ENCODE measurements around the gene SLC12A9.
A peak's percentile ranks its signal among the peaks of the same experiment; 100 is the strongest.

SLC12A9 gene

DNA sequence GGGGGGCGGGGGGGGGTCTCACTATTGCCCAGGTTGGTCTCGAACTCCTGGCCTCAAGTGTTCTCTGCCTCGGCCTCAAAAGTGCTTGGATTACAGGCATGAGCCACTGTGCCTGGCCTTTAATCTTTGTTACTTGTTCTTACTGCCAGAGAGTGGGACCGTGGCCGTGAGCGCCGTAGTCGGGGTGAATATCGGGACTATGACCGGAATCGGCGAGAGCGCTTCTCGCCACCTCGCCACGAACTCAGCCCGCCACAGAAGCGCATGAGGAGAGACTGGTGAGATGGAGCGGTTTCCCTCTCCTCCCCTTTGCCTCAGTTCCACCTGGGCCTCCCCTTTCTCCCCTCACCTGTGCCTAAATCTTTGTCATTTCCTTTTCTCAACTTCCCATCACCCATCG lies 28.6 kb downstream of the SLC12A9 start:
- no peak overlapping the region for H3K27ac ChIP-seq (ENCODE audit: low read depth, low read length)
- H3K9ac ChIP-seq (ENCODE audit: low read length in 5 of 5), result no peak overlapping the region
- peaks cover 0 to 73% (median 58%) of the 10 kb centered on the region in 5 donors for H3K36me3 ChIP-seq (ENCODE audit: control insufficient read depth in 5 of 5, insufficient read depth in 5 of 5, low read length in 5 of 5)
- no peaks in the 10 kb centered on the region for H3K9me3 ChIP-seq (ENCODE audit: control insufficient read depth in 5 of 5, low read length in 5 of 5)
- H3K27me3 ChIP-seq (ENCODE audit: control insufficient read depth in 5 of 5, insufficient read depth in 4 of 5, low read length in 5 of 5), result no peaks in the 10 kb centered on the region
- no peak overlapping the region for H3K4me3 ChIP-seq (ENCODE audit: low read depth in 1 of 5, low read length in 5 of 5)
- peaks cover 5 to 14% (median 8%) of the 10 kb centered on the region in 5 donors for H3K4me1 ChIP-seq (ENCODE audit: control insufficient read depth in 5 of 5, insufficient read depth in 5 of 5, low read length in 5 of 5)

DNA sequence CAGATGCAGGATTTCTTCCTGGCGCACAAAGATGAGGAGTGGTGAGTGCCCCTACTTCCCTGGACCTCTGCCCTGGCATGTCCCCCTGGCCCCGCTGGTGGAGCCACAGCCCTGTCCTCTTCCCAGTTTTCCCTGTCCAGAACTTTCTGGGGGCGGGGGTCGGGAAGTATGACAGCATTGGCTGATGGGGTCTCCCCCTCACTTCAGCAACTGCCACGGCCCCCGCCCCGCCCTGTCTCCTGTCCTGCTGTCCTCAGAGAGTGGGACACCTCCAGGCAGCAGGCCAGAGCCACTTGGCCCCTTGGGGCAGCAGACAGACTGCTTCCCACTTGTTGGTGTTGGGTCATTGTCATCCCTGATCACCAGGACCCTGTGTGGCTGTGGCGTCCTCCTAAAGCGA lies 29.7 kb downstream of the SLC12A9 start:
- Histone ChIP-seq H3K36me3 (ENCODE audit: control insufficient read depth in 5 of 5, insufficient read depth in 5 of 5, low read length in 5 of 5) (peaks cover 0 to 82% (median 69%) of the 10 kb centered on the region in 5 donors), H3K9ac (ENCODE audit: low read length in 5 of 5) (no peak overlapping the region), H3K4me3 (ENCODE audit: low read depth in 1 of 5, low read length in 5 of 5) (no peak overlapping the region), H3K27ac (ENCODE audit: low read depth, low read length) (no peak overlapping the region), H3K9me3 (ENCODE audit: control insufficient read depth in 5 of 5, low read length in 5 of 5) (no peaks in the 10 kb centered on the region), H3K27me3 (ENCODE audit: control insufficient read depth in 5 of 5, insufficient read depth in 4 of 5, low read length in 5 of 5) (no peaks in the 10 kb centered on the region), H3K4me1 (ENCODE audit: control insufficient read depth in 5 of 5, insufficient read depth in 5 of 5, low read length in 5 of 5) (peaks cover 0 to 9% (median 3%) of the 10 kb centered on the region in 5 donors)

DNA sequence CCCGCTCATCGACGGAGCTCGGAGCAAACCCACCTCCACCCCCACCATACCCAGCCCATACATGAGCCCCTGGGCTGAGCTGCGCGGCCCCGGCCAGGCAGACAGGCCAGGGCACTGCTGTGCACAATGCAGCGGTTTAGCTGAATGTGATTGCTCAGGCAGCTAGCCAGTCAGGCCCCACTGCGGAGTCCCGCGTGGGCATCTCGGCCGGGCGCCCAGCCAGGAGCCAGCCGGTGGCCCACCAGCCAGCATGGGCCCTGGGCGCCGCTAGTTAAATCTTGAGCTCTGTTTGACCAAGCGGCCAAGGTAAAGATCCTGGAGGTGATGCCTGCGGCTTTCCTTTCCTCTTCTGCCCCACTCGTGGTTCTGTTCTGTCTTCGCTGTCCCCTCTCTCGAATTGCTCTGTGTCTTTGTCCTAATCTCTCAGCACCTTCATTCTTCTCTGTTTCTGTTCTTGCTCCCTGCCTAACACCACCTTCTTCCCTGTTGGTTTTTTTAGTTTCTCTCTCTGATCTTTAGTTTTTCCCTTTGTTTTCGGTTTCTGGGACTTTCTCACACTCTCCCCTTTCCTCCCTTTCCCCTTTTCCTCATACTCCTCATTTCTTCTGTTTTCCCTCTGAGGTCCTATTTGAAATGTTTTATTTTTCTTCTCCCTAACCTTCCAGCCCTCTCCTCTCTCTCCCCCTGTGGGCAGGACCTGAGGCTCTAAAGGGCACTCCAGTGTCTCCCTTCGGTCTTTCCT lies 30.4 kb downstream of the SLC12A9 start:
- no peaks in the 10 kb centered on the region for H3K9me3 ChIP-seq (ENCODE audit: control insufficient read depth in 5 of 5, low read length in 5 of 5)
- no peaks in the 10 kb centered on the region for H3K27me3 ChIP-seq (ENCODE audit: control insufficient read depth in 5 of 5, insufficient read depth in 4 of 5, low read length in 5 of 5)
- peak overlapping the region in 1 of 5 donors; percentile 49 for H3K9ac ChIP-seq (ENCODE audit: low read length in 5 of 5)
- no peak overlapping the region for H3K4me3 ChIP-seq (ENCODE audit: low read depth in 1 of 5, low read length in 5 of 5)
- H3K4me1 ChIP-seq (ENCODE audit: control insufficient read depth in 5 of 5, insufficient read depth in 5 of 5, low read length in 5 of 5), result peaks cover 0 to 13% (median 10%) of the 10 kb centered on the region in 5 donors
- H3K27ac ChIP-seq (ENCODE audit: low read depth, low read length), result no peak overlapping the region
- peaks cover 0 to 86% (median 76%) of the 10 kb centered on the region in 5 donors for H3K36me3 ChIP-seq (ENCODE audit: control insufficient read depth in 5 of 5, insufficient read depth in 5 of 5, low read length in 5 of 5)

- Histone ChIP-seq H3K36me3 (ENCODE audit: control insufficient read depth in 5 of 5, insufficient read depth in 5 of 5, low read length in 5 of 5) (peaks cover 0 to 83% (median 79%) of the 10 kb centered on the region in 5 donors), H3K27ac (ENCODE audit: low read depth, low read length) (no peak overlapping the region), H3K4me3 (ENCODE audit: low read depth in 1 of 5, low read length in 5 of 5) (no peak overlapping the region)
Measured at GRCh38 chr7:100884736-100885439, 32.4 kb downstream of the SLC12A9 start.

DNA sequence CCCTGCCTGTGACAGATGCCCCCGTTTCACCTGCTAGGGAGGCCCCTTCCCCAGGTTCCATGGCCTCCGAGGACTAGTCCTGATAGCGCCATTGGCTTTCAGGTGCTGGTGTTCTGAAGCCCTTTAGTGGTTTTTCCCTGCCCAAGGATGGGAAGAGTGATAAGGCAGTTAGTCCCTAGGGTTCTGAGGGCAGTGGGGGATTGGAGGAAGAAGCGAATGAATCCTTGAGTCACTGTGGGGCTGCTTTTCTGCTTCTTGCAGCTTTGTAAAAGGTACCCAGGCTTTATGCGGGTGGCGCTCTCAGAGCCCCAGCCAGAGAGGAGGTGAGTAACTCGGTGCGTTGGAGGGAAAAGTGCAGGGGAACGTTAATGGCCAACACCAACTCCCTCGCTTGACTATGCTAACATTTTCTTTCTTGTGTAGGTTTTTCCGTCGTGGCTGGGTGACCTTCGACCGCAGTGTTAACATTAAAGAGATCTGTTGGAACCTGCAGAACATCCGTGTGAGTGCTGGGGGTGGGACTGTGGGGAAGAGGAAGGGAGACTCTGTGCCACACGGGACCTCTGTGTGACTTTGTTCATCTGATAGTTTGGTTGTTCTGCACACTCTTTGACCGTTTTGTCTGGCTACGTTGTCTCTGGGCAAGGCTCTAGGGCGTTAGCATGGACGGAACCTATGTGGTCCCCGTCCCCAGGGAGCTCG lies 33.1 kb downstream of the SLC12A9 start:
- Histone ChIP-seq H3K4me1 (ENCODE audit: control insufficient read depth in 5 of 5, insufficient read depth in 5 of 5, low read length in 5 of 5) (peaks cover 1 to 35% (median 32%) of the 10 kb centered on the region in 5 donors), H3K27me3 (ENCODE audit: control insufficient read depth in 5 of 5, insufficient read depth in 4 of 5, low read length in 5 of 5) (peaks cover 0 to under 1% (median 0%) of the 10 kb centered on the region in 5 donors), H3K4me3 (ENCODE audit: low read depth in 1 of 5, low read length in 5 of 5) (no peak overlapping the region), H3K36me3 (ENCODE audit: control insufficient read depth in 5 of 5, insufficient read depth in 5 of 5, low read length in 5 of 5) (peaks cover 0 to 80% (median 77%) of the 10 kb centered on the region in 5 donors), H3K9ac (ENCODE audit: low read length in 5 of 5) (no peak overlapping the region), H3K27ac (ENCODE audit: low read depth, low read length) (no peak overlapping the region), H3K9me3 (ENCODE audit: control insufficient read depth in 5 of 5, low read length in 5 of 5) (no peaks in the 10 kb centered on the region)

More at GRCh38 chr7:100884736-100885439, 32.4 kb downstream of the SLC12A9 start:
- H3K27me3 ChIP-seq (ENCODE audit: control insufficient read depth in 5 of 5, insufficient read depth in 4 of 5, low read length in 5 of 5), result no peaks in the 10 kb centered on the region
- no peaks in the 10 kb centered on the region for H3K9me3 ChIP-seq (ENCODE audit: control insufficient read depth in 5 of 5, low read length in 5 of 5)
- H3K4me1 ChIP-seq (ENCODE audit: control insufficient read depth in 5 of 5, insufficient read depth in 5 of 5, low read length in 5 of 5), result peaks cover 1 to 28% (median 25%) of the 10 kb centered on the region in 5 donors
- no peak overlapping the region for H3K9ac ChIP-seq (ENCODE audit: low read length in 5 of 5)

- H3K4me1 ChIP-seq (ENCODE audit: control insufficient read depth in 5 of 5, insufficient read depth in 5 of 5, low read length in 5 of 5), result peaks cover 1 to 41% (median 40%) of the 10 kb centered on the region in 5 donors
- H3K4me3 ChIP-seq (ENCODE audit: low read depth in 1 of 5, low read length in 5 of 5), result no peak overlapping the region
- no peak overlapping the region for H3K9ac ChIP-seq (ENCODE audit: low read length in 5 of 5)
- H3K27ac ChIP-seq (ENCODE audit: low read depth, low read length), result no peak overlapping the region
- H3K9me3 ChIP-seq (ENCODE audit: control insufficient read depth in 5 of 5, low read length in 5 of 5), result no peaks in the 10 kb centered on the region
- H3K27me3 ChIP-seq (ENCODE audit: control insufficient read depth in 5 of 5, insufficient read depth in 4 of 5, low read length in 5 of 5), result peaks cover 0 to 5% (median 0%) of the 10 kb centered on the region in 5 donors
- H3K36me3 ChIP-seq (ENCODE audit: control insufficient read depth in 5 of 5, insufficient read depth in 5 of 5, low read length in 5 of 5), result peaks cover 0 to 74% (median 73%) of the 10 kb centered on the region in 5 donors
Measured at GRCh38 chr7:100886142-100886935, 33.8 kb downstream of the SLC12A9 start.

- Histone ChIP-seq H3K36me3 (ENCODE audit: control insufficient read depth in 5 of 5, insufficient read depth in 5 of 5, low read length in 5 of 5) (peaks cover 0 to 67% (median 66%) of the 10 kb centered on the region in 5 donors), H3K27ac (ENCODE audit: low read depth, low read length) (no peak overlapping the region), H3K27me3 (ENCODE audit: control insufficient read depth in 5 of 5, insufficient read depth in 4 of 5, low read length in 5 of 5) (peaks cover 0 to 5% (median under 1%) of the 10 kb centered on the region in 5 donors), H3K4me3 (ENCODE audit: low read depth in 1 of 5, low read length in 5 of 5) (no peak overlapping the region), H3K9ac (ENCODE audit: low read length in 5 of 5) (no peak overlapping the region), H3K4me1 (ENCODE audit: control insufficient read depth in 5 of 5, insufficient read depth in 5 of 5, low read length in 5 of 5) (peaks cover 1 to 42% (median 40%) of the 10 kb centered on the region in 5 donors), H3K9me3 (ENCODE audit: control insufficient read depth in 5 of 5, low read length in 5 of 5) (no peaks in the 10 kb centered on the region)
Measured at GRCh38 chr7:100886936-100887515, 34.5 kb downstream of the SLC12A9 start.

GRCh38 chr7:100887516-100888290 lies 35.2 kb downstream of the SLC12A9 start:
- H3K4me1 ChIP-seq (ENCODE audit: control insufficient read depth in 5 of 5, insufficient read depth in 5 of 5, low read length in 5 of 5), result peaks cover 1 to 42% (median 40%) of the 10 kb centered on the region in 5 donors
- peaks cover 0 to 5% (median 4%) of the 10 kb centered on the region in 5 donors for H3K27me3 ChIP-seq (ENCODE audit: control insufficient read depth in 5 of 5, insufficient read depth in 4 of 5, low read length in 5 of 5)
- no peaks in the 10 kb centered on the region for H3K9me3 ChIP-seq (ENCODE audit: control insufficient read depth in 5 of 5, low read length in 5 of 5)
- peak overlapping the region in 3 of 5 donors; percentile 87 to 92 (median 89) for H3K9ac ChIP-seq (ENCODE audit: low read length in 5 of 5)
- no peak overlapping the region for H3K4me3 ChIP-seq (ENCODE audit: low read depth in 1 of 5, low read length in 5 of 5)
- peaks cover 0 to 61% (median 60%) of the 10 kb centered on the region in 5 donors for H3K36me3 ChIP-seq (ENCODE audit: control insufficient read depth in 5 of 5, insufficient read depth in 5 of 5, low read length in 5 of 5)
- no peak overlapping the region for H3K27ac ChIP-seq (ENCODE audit: low read depth, low read length)

Measured in subcutaneous abdominal adipose tissue (tissue), 5 donors.